NCI-H2196 treated with DMSO at 0.1 percent for 48 hours (cell line): Measurements from ENCODE around the gene RNU1-4.
"Not testable (repeated sequence)": the region's sequence is repeated elsewhere in the genome, so short reads cannot be mapped to it uniquely, and the experiment has no call there.

Experiments used
- DNase-seq: peaks from one replicate; lab custom pipeline; 2025; ENCODE audit not compliant: unreplicated experiment; lab: John Stamatoyannopoulos, UW

The RNU1-4 gene

DNA sequence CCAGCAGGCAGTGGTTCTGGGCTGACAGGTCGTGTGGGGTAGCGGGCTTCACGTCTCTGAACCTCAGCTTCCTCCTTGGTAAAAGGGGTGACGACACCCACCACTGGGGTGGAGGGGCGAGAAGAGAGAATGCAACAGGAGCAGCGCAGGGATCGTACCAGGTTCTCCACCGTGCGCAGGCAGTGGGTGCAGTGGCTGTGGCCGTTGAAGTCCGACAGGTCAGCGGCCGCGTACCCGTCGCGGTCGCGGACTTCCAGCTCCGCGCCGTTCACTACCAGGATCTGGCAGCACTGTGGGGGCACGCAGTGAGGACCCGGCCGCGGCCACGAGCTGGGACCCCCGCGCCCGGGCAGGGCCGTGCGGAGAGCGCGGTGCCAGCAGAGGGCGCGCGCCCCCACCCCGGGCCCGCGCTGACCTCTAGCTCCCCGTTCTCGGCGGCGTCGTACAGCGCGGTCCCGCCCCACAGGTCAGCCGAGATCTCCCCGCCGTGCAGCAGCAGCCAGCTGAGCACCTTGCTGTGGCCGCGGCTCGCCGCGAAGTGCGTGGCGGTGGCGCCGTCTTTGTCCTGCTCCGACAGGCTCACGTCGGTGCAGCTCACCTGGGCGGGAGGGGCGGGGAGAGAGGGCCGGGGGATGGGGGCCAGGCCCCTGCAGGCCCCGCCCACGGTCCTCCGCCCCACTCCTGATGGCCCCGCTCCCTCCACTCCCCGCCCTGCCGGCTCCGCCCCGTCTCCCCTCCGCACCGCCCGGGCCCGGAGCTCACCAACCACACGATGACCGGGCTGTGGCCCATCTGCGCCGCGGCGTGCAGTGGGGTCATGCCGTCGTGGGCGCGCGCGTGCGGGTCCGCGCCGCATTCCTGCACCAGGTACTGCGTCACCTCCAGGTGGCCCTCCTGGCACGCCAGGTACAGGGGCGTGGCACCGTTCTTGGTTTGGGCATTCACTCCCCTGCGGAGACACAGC, 32.9 kb upstream of the RNU1-4 start:
- DNase-seq, result not testable (repeated sequence)

- DNase-seq, result not testable (repeated sequence)
Observed at GRCh38 chr1:16708704-16709103, 31.6 kb upstream of the RNU1-4 start.

DNA sequence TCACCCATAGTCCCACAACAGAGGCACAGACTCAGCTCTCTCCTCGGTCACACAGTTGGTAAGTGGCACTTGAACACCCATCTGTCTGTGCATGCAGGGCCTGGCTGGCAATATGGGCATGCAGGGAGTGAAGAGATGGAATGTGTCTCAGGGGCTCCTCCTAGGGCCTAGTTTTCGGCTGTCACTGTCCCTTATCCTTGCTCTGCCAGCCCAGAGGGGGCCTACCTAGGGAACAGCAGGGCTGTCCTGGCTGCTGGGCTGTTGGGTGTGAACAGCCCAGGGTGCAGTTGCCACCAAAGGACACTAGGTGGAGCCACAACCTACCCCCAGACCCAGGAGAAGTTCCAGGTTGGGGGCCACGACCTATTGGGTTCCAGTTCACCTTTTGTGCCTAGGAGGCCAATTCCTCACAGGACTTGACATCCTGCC, 30.6 kb upstream of the RNU1-4 start:
- not testable (repeated sequence) for DNase-seq

GRCh38 chr1:16710618-16711017, 29.7 kb upstream of the RNU1-4 start:
- not testable (repeated sequence) for DNase-seq

DNA sequence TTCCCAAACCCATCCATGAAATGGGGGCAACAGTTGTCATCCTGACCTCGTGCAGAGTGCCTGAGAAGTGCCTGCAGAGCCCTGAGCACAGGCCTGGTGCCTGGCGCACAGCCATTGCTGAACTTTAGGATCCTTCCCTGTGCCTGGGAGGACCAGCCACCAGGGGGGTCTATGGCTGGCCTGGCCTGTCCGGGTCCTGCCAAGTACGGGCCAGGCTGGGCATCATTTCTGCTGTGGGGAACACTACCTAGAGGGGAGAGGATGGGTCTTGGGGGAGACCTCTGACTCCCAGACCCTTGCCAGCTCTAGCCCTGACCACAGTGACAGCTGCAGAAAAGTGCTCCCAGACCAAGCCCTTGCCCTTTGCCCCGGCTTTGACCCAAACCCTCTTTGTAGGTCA, 28.2 kb upstream of the RNU1-4 start:
- DNase-seq, result not testable (repeated sequence)

DNA sequence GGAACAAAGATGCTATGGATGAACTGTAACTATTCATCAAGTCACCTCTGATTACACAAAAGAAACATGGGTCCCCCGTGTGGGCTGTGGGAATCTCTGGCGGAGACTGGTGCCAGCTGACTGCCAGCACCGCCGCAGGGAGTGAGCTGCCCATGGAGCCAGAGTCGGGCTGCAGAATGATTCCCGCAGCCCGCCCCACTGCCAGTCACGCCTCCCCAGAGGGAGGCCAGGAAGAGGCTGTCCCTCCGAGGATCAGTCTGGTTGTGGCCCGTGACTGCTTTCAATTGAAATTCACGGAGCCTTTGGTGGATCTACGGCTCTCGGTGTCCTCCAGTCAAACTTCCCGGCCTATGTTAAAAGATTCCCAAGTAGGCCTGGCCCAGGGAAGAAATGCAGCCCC, 27.7 kb upstream of the RNU1-4 start:
- not testable (repeated sequence) for DNase-seq

DNA sequence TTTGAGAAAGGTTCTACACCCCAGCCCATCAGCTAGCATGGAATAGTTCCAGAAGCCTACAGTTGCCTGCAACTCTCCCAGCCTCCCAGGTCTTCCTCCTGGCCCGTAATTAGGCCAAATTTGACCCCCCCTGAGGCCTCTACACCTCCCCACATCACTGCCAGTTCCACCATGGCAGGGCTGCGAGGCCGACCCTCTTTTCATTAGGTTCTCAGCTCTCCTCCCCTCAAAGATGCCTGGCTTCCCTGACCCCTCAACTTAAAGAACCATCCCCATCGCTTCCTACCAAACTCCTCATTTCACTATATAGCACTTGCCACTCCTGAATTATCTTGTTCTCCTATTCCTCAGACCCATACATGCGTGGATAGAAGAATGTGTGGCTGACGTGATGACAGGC, 27.3 kb upstream of the RNU1-4 start:
- DNase-seq, result not testable (repeated sequence)

GRCh38 chr1:16713480-16713879, 26.8 kb upstream of the RNU1-4 start:
- DNase-seq, result not testable (repeated sequence)

DNA sequence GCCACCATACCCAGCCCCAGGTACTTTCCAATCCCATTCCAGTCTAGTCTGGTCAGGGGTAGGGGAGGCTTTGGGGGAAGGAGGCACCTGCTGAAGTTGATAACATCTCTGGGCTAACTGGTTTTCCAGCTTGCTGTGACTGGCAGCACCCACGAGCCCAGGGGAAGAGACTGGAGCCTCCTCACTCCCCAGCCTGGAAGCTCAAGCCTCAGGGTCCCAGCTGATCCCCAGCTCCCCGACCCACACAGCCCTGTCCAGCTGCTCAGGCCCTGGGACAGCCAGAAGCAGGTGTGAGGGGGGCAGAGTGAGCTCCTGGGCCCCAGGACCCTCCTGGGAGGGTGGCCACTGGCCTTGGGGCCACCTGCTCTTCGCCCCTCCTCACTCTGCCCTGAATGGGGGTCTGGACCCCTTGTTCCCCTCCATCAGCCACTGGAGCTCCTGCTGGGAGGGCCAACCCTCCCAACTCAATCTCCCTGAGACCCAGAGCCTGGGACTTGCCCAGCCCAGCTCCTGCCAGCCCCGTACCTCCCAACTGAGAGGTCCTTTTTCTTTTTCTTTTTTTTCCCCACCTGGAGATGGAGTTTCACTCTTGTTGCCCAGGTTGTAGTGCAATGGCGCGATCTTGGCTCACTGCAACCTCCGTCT, 23.5 kb upstream of the RNU1-4 start:
- DNase-seq, result no peak

DNA sequence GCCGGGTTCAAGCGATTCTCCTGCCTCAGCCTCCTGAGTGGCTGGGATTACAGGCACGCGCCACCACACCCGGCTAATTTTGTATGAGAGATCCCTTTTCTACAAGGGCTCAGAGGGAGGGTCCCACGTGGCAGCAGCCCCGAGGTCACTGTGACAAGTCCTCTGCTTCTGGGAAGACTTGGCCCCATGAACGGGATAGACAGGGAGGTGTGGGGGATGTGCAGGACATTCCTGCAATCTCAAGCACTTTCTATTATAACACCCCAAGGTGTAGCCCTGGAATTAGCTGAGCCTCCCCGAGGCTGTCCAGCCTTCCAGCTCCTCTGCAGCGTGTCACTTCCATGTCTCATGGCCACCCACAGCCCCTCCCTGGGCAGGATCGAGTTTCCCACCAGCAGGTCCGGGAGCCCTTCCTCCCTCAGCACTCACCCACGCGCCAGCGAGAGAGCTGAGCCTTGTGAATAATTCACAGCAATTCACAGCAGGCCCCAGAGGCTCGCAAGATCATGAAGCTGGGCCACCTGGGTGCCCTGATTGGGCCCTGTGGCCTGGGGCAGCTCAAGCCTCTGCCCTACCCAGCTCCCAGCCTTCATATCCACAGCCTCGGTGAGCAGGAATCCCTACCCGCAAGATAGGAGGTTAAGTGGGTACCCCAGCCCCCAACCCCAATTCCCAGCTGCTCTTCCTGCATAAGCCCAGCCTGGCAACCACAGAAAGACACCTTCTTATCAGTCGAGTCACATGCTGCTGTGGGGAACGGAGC, 22.8 kb upstream of the RNU1-4 start:
- no peak for DNase-seq

- not testable (repeated sequence) for DNase-seq
Observed at GRCh38 chr1:16718099-16718907, 22.0 kb upstream of the RNU1-4 start.

- DNase-seq, result no peak
Observed at GRCh38 chr1:16718908-16719533, 21.3 kb upstream of the RNU1-4 start.

DNA sequence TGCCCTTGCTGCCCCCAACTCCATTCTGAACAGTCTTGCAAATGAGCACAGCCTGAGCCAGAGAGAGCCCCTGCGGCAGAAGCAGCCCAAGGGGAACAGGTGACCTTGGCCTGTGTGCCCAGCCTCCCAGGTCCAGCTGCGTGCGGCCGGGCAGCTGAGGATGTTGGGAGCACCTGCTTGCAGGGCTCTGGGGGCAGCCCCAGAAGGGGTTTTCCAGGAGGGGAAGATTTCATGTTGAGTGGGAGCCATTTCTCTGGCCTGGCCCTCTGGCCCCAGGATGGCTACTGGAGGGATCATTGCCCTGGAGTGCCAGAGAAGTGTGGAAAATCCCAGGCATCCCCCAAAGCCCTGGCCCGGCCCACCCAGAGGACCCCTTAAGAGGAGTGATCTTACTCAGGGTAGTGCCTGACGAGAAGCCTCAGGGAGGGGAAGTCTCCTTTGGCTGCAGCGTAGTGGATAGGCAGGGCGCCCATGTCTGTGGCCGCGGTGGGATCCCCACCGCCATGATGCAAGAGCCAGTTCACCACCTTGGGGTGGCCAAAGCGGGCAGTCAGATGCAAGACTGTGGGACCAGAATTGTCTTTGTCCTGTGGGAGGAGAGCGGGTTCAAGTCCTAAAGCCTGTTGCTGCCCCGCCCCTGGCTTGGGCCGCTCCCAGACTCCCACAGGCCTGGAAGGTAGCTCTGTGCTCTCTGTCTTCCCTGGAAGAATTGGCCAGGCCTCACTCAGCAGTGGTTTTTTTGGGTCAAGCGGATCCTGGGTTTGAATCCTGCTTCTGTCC, 20.6 kb upstream of the RNU1-4 start:
- DNase-seq, result no peak

DNA sequence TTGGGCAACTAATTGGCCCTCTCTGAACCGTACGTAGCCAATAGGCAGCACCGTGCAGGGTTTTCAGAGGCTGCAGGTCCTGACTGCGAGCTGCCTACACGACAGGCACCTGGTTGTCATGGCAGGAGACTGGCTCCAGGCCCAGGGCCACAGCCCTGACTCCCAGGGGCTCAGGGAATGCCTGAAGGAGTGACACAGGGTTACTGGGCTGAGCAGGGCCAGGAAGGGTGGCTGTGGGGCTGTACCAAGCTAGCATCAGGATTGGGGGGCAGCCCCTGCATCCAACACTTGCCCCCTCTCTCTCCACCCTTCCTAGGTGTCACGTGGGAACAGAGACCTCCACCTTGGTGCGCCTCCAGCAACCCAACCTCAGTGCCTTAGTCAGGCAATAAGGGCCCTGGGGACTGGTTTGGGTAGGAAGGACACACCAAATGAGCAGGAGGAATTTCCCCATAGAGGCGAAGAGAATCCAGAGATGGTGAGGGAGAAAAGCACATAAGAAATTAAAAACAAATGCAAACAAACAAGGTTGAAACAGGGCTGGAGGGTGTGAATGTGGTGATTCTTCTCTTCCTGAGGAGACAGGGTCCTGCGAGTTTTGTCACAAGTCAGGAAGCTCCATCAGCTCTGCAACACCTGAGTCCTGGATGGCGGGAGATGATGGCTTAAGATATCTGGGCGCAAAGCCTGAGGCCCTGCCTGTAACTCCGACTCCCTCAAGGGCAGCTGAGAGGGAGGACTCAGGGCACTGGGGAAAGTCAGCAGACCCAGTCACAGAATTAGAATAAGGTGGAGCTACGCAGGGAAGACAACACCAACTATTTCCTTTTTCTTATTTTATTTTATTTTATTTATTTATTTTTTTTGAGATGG, 19.7 kb upstream of the RNU1-4 start:
- DNase-seq, result no peak

DNA sequence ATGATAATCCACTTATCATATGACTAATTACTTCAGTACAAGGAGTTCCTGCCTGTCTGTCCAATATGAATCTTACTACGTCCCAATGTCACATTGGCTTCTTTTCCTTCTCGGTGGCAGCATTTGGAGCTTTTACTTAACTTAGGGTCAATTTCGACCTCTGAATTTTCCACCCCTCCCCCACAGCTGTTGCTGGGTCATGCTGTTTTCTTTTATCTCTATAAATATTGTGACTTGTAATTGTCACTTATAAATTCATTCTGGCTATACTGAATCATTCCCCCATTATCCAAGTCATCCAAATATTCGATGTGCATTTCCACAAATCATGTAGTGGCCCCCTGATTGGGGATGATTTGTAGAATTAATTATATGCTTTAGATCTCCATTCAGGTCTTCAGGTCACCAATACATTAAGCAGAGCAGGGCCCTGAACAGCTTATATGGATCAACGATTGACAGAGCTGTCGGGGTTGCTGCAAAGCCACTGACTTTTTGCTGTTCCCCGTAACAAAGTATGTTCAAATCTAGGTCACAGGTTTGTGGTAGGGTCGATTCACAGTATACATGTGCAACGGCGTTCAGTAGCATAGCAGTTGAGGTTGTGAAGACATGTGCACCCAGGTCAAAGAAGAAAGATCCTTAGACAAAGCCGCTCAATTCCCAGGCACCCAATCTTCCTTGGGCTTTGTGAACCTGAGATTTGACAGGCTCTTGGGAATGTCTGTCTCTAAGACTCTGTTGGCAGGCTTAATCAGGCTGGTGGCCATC, 18.3 kb upstream of the RNU1-4 start:
- DNase-seq, result no peak

DNA sequence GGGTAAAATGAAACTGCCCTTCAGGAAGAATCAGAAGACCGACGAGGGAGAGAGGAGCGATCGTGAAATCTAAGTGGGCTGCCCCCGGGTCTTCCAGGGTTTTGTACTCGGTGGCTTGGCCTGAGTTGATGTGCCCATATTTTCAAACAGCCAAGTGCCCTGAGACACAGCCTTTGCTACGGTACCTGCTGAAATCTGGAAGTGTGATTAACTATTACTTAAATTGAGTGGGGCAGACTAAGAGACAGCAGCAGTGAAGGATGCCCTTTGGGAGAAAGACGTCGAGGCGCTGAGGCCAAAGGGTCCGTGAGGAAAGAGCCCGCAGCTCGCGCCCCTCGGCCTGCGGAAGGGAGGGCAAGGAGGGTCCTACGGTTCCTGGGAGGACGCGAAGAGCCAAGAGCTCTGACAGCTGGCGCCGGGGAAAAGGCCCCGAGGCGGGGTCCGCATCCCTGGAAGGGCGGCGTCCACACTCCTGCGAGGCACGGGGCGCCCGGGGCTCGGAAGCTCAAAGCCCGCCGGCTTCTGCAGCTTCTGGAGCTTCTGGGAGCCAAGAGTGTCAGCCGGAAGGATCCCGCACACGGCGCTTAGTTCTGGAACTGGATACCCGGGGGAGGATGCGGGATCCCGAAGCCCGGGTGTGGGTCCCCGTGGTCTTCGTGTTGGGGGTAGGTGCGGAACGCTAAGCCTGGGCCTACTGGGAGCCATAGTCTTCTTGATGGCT, 15.4 kb upstream of the RNU1-4 start:
- DNase-seq, result no peak
